NCI-H1417 (cell line): ENCODE results near the gene OR5H1.
A peak's percentile ranks its signal among the peaks of the same experiment; 100 is the strongest.
"Not testable (repeated sequence)": the region's sequence is repeated elsewhere in the genome, so short reads cannot be mapped to it uniquely, and the experiment has no call there.

Experiments
- DNase-seq, 3 experiments: peaks; one replicate each; lab custom pipeline; 2025; lab: John Stamatoyannopoulos, UW

The OR5H1 gene

GRCh38 chr3:98130421-98130820 lies at the start of gene OR5H1:
TSS of gene OR5H1 (plus strand) at chr3:98130721. CDS start at chr3:98132698, 1,977 bp downstream.
- no peak for DNase-seq

DNA sequence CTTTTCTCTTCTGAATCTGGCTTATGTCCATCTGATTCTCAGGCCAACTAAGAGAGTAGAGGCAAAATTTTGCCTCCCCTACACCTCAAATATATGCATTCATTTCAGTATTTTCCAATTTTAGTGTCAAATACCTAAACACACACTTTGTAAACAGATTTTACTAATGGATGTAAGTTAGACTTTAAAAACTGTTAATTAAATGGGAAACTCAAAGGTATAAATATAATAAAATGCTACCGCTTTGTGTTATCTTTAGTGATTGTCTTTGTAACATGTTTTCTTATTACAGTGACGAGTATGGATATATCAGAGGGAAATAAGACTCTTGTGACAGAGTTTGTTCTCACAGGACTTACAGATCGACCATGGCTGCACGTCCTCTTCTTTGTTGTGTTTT lies 43.6 kb upstream of the OR5H1 start, which contains the start of gene OR5AC2:
TSS of gene OR5AC2 (plus strand) at position 301 of the 400 bp plus-strand sequence. CDS start at position 301, 0 bp downstream.
- DNase-seq, result no peak

- peak in 2 of 3 experiments; percentile 11 to 44 for DNase-seq
Measured at GRCh38 chr3:98095882-98096281, 34.6 kb upstream of the OR5H1 start.

GRCh38 chr3:98099848-98100247 lies 30.7 kb upstream of the OR5H1 start:
- peak in 1 of 3 experiments; percentile 17 for DNase-seq

DNA sequence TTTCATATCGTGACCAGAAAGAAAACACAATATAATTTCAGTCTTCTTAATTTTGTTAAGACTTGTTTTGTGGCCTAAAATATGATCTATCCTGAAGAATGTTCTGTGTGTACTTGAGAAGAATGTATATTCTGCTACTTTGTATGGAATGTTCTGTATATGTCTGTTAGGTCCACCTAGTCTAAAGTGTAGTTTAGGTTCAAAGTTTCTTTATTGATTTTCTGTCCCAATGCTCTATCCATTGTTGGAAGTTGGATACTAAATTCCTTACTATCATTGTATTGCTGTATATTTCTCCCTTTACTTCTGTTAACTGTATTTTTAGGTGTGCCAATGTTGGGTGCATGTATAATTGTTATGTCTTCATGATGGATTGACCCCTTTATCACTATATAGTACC lies 22.4 kb upstream of the OR5H1 start:
- no peak for DNase-seq

DNA sequence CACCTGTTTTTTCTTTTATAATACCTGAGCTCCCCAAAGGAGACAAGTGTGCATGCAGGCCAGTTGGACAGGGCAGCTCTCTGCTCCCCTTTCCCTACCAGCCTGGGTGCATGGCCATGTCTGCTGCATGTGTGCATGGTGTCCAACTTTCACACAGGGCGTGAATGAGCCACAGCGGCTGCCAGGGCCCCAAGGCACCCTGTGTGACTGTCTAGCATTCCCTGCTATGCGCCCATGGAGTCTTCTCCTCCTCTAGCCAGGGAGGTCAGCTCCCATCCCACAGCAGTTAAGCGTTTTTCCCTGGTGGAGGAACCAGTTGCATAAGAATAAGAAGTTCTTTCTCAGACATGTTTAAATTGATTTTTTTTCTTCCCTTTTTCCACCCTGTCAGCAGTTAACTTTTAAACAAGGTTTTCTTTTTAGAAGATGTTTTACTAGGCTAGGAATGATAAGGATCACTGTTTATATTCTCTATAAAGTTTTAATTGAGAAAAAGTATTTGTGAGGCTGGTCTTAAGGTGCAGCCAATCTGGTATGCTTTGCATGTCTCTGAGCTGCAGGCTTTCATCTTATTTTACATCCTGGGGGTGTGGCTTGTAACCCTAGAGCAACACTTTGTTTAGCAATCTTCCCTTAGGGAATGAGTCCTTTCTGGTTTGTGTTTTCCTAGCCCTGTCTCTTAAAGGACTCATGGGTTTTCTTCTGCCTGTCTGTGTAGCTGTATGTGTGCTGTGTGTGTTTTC lies 20.5 kb upstream of the OR5H1 start:
- no peak for DNase-seq

- DNase-seq, result no peak
Measured at GRCh38 chr3:98110550-98110908, 20.0 kb upstream of the OR5H1 start.

- DNase-seq, result no peak
Measured at GRCh38 chr3:98114264-98114663, 16.3 kb upstream of the OR5H1 start.

- DNase-seq, result no peak
Measured at GRCh38 chr3:98115717-98116116, 14.8 kb upstream of the OR5H1 start.

GRCh38 chr3:98136631-98137030 lies 6.1 kb downstream of the OR5H1 start:
- peak in 1 of 3 experiments; percentile 21 for DNase-seq

- not testable (repeated sequence) for DNase-seq
Measured at GRCh38 chr3:98137826-98138557, 7.5 kb downstream of the OR5H1 start.

GRCh38 chr3:98140531-98140930 lies 10.0 kb downstream of the OR5H1 start:
- DNase-seq, result no peak

DNA sequence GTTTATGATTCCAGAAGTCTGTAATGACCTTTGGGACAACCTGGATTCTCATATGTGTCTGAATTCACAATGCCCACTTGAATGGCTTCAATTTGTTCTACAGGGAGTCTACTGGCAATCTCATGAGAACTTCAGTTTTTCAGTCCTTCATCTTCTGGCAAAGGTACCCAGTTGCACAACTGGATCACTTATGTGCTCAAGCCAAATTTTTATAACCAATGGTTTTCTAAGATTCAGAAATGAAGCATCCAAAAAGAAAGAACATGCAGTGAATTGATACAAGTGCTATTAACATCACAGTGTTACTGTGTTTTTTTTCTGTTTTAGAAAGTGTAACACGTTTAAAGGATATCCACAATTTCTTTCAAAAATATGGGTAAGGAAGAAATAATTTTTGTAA lies 16.7 kb downstream of the OR5H1 start, which contains the start of gene OR5H14:
TSS of gene OR5H14 (plus strand) at position 301 of the 400 bp plus-strand sequence. CDS start 1,907 bp downstream, outside the sequence.
- DNase-seq, result no peak

- DNase-seq, result no peak
Measured at GRCh38 chr3:98148751-98149150, 18.2 kb downstream of the OR5H1 start.

- DNase-seq, result not testable (repeated sequence)
Measured at GRCh38 chr3:98149456-98149855, 18.9 kb downstream of the OR5H1 start.

DNA sequence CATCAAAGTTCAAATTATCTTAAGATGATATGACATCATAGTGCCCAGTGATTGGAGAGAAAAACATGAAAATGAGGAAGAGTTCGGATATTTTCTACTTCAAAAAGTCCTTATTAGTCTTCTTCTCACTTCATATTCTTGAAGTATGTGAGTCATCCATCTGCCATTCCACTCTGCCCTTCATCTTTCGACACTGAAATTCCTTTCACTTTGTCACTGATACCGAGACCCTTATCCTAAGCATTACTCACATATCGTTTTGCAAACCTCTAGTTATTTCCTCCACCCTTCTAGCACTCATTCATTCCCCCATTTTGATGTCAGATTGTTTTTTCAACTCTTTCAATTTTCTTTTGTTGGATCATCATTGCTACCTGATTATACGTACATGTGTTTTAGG lies 20.7 kb downstream of the OR5H1 start:
- DNase-seq, result no peak

GRCh38 chr3:98166396-98166795 lies 35.9 kb downstream of the OR5H1 start, which contains the start of gene OR5H15:
TSS of gene OR5H15 (plus strand) at chr3:98166696. CDS start at chr3:98168700, 2,004 bp downstream.
- no peak for DNase-seq

- DNase-seq, result no peak
Measured at GRCh38 chr3:98171071-98171470, 40.5 kb downstream of the OR5H1 start.

DNA sequence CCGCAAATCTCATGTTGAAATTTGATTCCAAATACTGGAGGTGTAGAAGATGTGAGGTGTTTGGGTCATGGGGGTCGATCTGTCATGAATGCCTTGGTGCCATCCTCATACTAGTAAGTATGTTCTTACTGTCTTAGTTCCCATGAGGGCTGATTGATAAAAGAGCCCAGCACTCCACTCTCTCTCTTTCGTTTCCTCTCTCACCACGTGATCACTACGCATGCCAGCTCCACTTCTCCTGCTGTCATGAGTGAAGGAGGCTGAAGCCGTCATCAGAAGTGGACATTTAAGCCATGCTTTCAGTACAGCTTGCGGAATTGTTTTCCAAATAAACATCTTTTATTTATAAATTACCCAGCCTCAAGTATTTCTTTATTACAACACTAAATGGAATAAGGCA lies 42.1 kb downstream of the OR5H1 start:
- DNase-seq, result peak in 2 of 3 experiments; percentile 9 to 19

GRCh38 chr3:98180319-98180890 lies 49.9 kb downstream of the OR5H1 start:
- DNase-seq, result no peak

GRCh38 chr3:98182196-98182595 lies 51.7 kb downstream of the OR5H1 start:
- DNase-seq, result no peak

DNA sequence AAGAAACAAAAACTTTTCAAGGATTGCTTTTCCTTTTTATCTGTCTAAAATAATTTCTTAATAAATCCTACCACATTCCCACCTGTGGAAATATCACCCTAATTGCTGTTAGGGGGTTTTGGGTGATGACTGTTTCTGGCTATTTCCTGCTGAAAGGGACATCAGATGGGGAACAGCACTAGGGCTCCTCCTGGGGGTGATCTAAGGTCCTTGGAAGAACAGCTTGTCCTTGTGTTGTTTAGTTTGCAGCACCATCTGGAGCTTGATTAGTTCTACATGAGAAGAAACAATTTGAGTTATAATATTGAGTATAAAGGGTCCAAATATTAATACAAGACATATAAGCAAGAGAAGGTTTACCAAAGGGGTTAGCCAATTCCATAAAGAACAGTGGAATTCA lies 54.7 kb downstream of the OR5H1 start:
- peak in 1 of 3 experiments; percentile 12 for DNase-seq
